Skeletal muscle tissue (tissue), 4 donors: ENCODE data around the gene EXT2. TPM values are rescaled to one million over a fixed set of nuclear protein-coding genes. Genes with fewer than 3 reads are reported as not detected.

Experiments
- H3K27ac ChIP-seq: one replicate; pipeline ENCODE4 v1.7.0; 2013; ENCODE audit warnings: mild to moderate bottlenecking, low read depth, low read length, inconsistent platforms
- H3K27me3 ChIP-seq, 3 donors: one replicate each; pipeline ENCODE4 v1.7.0; 2013; ENCODE audit warnings: low read length in 3 of 3; ENCODE audit not compliant: control insufficient read depth in 3 of 3, insufficient read depth in 3 of 3
- H3K36me3 ChIP-seq, 3 donors: one replicate each; pipeline ENCODE4 v1.7.0; 2013; ENCODE audit warnings: low read length in 3 of 3; ENCODE audit not compliant: control insufficient read depth in 3 of 3, insufficient read depth in 3 of 3
- H3K4me1 ChIP-seq, 3 donors: one replicate each; pipeline ENCODE4 v1.7.0; 2013; ENCODE audit warnings: low read length in 3 of 3, mild to moderate bottlenecking in 3 of 3; ENCODE audit not compliant: control insufficient read depth in 3 of 3, insufficient read depth in 3 of 3
- H3K4me3 ChIP-seq, 3 donors: one replicate each; pipeline ENCODE4 v1.7.0; 2013; ENCODE audit warnings: low read length in 3 of 3
- H3K9ac ChIP-seq, 3 donors: one replicate each; pipeline ENCODE4 v1.7.0; 2013; ENCODE audit warnings: low read length in 3 of 3, mild to moderate bottlenecking in 3 of 3, moderate library complexity in 2 of 3, low read depth in 1 of 3
- H3K9me3 ChIP-seq, 3 donors: one replicate each; pipeline ENCODE4 v1.7.0; 2013; ENCODE audit warnings: low read length in 3 of 3; ENCODE audit not compliant: control insufficient read depth in 3 of 3
- total RNA-seq: library from RNA; depleted of rRNA; stranded (reverse); fragments of >200 nt; gene quantifications from one replicate; pipeline ENCODE4 v1.2.3, GENCODE V29; 2014
- donor health status: Osteomylitis.

EXT2 gene
- total RNA-seq, 1 donor from 2014 or later = 106 TPM

DNA sequence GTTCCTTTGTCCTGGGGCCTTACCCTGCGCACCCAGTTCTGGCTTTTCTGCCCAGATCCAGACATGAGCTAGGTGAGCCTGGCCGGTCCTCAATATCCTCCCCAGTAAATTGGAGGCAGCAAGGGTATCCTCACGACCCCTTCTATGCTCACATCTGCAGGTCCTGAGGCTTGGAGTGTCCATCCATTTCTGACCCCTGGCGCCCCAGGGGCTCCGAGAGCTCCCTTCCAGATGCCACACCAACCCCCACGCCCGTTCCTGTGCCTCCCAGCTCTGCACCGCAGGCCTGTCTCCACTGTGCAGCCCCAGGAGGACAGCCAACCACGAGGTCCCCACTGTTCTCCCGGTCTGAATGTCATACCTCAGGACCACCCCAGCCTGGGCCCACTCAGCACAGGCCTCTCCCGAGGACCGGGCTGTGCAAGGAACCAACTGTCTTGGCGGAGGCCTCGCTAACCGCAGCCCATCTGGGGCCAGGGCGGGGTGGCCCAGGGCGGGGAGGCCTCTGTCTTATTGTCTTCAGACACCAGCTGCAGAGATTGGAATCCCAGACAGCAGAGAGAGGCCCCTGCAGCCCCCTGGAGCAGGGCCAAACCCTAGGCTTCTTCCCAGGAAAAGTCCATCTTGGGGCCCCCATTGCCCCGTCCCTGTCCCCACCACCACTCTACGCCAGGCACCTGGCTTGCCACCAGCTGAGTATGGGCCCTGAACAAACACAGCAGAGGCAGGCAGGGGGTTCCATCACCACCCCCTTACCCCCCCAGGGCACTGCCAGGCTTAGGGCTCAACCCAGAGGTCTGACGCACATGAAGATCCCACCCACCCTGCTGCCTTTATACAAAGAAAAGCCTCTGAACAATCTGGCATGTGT is 175.2 kb downstream of the EXT2 start:
- no peak overlapping the region for H3K27ac ChIP-seq
- no peak overlapping the region for H3K9ac ChIP-seq
- no peaks in the 10 kb centered on the region for H3K27me3 ChIP-seq
- no peaks in the 10 kb centered on the region for H3K4me1 ChIP-seq
- H3K4me3 ChIP-seq = no peak overlapping the region
- H3K36me3 ChIP-seq = no peaks in the 10 kb centered on the region
- peaks cover 0 to 3% (median 0%) of the 10 kb centered on the region in 3 donors for H3K9me3 ChIP-seq

DNA sequence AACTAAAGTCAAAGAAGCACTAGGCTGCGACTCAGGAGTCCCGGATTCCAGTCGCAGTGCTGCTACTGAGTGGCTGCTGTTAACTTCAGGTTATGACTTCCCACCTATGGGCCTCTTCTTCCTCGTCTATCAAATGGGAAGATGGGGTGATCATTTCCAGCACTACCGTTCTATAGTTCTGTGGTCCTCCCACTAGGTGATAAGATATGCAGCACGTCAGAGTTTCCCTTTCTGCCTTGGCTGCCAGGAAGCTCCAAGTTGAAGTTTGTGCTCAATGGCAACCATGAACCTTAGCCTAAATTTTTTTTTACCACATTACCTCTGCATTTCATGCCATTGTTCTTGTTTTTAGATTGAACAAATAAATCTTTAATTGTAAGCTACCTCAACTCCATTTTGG is 175.8 kb downstream of the EXT2 start:
- no peaks in the 10 kb centered on the region for H3K4me1 ChIP-seq
- no peaks in the 10 kb centered on the region for H3K36me3 ChIP-seq
- H3K4me3 ChIP-seq = no peak overlapping the region
- H3K9me3 ChIP-seq = peaks cover 0 to 3% (median 0%) of the 10 kb centered on the region in 3 donors
- no peaks in the 10 kb centered on the region for H3K27me3 ChIP-seq
- H3K9ac ChIP-seq = no peak overlapping the region
- no peak overlapping the region for H3K27ac ChIP-seq

DNA sequence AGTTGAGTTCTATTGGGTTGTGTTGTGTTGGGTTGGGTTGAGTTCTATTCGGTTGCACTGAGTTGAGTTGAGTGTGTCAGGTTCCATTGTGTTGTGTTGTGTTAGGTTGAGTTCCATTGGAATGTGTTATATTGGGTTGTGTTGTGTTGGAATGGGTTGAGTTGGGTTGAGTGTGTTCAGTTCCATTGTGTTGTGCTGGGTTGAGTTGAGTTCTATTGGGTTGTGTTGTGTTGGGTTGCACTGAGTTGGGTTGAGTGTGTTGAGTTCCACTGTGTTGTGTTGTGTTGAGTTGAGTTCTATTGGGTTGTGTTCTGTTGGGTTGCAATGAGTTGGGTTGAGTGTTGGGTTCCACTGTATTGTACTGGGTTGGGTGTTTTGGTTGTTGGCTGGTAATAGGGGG is 178.9 kb downstream of the EXT2 start:
- H3K27me3 ChIP-seq = no peaks in the 10 kb centered on the region
- no peaks in the 10 kb centered on the region for H3K9me3 ChIP-seq
- H3K27ac ChIP-seq = no peak overlapping the region

DNA sequence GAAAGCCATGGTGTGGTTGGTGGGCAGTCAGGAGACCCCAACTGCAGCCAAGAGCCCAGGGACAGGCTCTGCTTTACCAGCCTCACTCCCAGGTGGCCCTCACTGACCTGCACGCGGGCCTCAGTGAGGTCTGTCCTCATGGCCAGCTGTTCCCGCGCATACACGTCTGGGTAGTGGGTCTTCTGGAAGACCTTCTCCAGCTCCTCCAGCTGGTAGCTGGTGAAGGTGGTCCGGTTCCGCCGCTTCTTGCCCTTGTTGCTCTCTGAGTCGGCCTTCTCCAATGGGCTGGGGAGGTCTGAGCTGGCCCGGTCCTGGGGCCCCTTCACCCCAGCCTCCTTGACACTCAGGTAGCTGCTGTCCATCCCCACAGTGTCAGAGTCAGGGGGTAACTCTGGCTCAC is 179.8 kb downstream of the EXT2 start:
- H3K9ac ChIP-seq = no peak overlapping the region
- H3K27ac ChIP-seq = no peak overlapping the region
- H3K4me3 ChIP-seq = no peak overlapping the region
- H3K9me3 ChIP-seq = no peaks in the 10 kb centered on the region
- H3K4me1 ChIP-seq = no peaks in the 10 kb centered on the region
- peaks cover 0 to 5% (median 0%) of the 10 kb centered on the region in 3 donors for H3K27me3 ChIP-seq
- H3K36me3 ChIP-seq = no peaks in the 10 kb centered on the region

More for the DNA sequence above, 178.9 kb downstream of the EXT2 start:
- no peak overlapping the region for H3K4me3 ChIP-seq
- H3K4me1 ChIP-seq = no peaks in the 10 kb centered on the region
- H3K36me3 ChIP-seq = no peaks in the 10 kb centered on the region
- no peak overlapping the region for H3K9ac ChIP-seq

DNA sequence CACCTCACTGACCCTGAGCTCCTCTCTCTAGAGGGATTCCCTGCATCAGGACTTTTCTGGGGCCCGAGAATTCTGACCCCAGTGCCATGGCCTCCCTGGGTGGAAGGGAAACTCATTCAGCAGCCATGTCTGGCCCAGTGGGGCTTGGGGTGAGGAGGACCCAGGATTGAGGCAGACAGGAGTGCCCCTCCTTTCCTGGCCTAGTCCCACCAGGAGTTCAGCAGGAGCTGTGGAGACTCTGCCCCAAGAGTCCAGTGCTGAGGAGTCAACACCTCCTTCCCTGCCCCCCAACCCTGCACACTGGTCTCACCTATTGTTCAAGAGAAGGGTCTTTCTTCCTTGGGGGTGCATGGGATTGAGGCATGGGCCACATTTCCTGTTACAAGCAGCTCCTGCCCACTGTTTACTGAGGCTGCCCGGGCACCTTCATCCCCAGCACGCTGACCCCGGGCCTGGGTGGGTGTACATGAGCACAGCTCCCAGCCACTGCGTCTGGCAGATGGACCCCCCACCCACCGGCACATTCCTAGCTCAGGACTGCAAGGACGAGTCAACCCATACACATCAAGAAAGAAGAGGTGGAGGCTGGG is 180.6 kb downstream of the EXT2 start:
- no peak overlapping the region for H3K27ac ChIP-seq
- H3K4me3 ChIP-seq = no peak overlapping the region
- H3K9ac ChIP-seq = no peak overlapping the region
- no peaks in the 10 kb centered on the region for H3K4me1 ChIP-seq
- no peaks in the 10 kb centered on the region for H3K36me3 ChIP-seq
- no peaks in the 10 kb centered on the region for H3K9me3 ChIP-seq
- H3K27me3 ChIP-seq = peaks cover 0 to 5% (median 0%) of the 10 kb centered on the region in 3 donors

DNA sequence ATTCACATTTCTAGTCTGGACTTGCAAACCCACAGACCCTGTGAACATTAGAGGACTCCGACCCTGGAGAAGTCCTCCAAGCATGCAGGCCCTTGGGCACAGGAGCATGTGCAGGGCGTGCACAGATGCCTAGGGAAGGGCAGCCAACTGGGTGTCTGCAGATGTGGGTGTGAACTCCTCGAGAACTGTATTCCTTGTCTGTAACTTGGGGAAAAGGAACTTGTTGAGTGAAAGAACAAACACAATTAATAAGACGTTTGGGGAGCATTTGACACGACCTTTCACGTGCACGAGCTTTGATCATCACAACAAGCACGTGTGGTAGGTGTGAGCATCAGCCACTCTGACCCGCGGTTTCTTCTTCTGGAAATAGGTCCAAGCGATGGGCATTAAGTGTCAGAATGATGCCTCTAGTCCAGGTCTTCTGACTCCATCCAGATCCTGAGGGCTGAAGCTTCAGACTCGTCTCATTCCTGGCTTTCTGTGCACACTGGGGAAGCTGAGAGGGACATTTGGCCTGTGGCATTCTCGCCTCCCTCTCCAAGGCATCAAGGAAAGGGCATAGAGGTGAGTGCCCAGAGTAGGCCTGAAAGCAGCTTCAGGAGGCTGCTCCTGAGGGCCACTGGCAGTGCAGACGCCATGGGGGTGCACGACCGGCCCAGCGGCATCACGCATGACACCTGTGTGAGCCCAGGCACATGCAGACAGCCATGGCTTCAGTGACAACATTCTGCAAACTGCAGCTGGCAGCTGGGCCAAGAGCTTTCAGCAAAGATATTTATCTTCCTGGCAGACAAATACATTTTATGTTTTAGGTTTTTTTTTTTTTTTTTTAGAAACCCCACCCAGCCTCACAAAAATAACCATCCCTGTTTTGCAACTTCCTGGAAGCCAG is 182.0 kb downstream of the EXT2 start:
- no peak overlapping the region for H3K4me3 ChIP-seq
- no peaks in the 10 kb centered on the region for H3K9me3 ChIP-seq
- H3K27ac ChIP-seq = no peak overlapping the region
- peaks cover 0 to 5% (median 0%) of the 10 kb centered on the region in 3 donors for H3K27me3 ChIP-seq
- H3K9ac ChIP-seq = no peak overlapping the region
- no peaks in the 10 kb centered on the region for H3K4me1 ChIP-seq
- no peaks in the 10 kb centered on the region for H3K36me3 ChIP-seq

DNA sequence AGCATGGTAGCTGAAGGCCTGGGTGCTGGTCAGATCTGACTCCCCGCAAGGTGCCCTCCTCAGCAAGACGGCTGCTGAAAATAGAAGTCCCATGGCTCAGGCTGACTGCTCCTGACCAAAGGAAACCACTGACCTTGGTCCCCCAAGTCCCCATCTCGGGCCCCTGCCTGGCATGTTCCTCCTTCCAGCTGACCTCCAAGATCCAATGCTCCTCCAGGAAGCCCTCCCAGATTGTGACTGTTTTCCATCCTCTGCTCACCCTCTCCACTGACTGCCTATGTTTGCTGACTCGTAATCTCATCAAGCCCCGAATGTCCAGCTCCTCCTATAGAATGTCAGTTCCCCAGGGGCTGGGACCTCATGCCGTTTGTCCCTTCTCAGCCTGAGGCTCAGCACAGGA is 184.0 kb downstream of the EXT2 start:
- H3K4me3 ChIP-seq = no peak overlapping the region
- no peaks in the 10 kb centered on the region for H3K36me3 ChIP-seq
- H3K4me1 ChIP-seq = no peaks in the 10 kb centered on the region
- H3K9ac ChIP-seq = no peak overlapping the region
- H3K27me3 ChIP-seq = peaks cover 0 to 5% (median 0%) of the 10 kb centered on the region in 3 donors
- H3K27ac ChIP-seq = no peak overlapping the region
- H3K9me3 ChIP-seq = no peaks in the 10 kb centered on the region

DNA sequence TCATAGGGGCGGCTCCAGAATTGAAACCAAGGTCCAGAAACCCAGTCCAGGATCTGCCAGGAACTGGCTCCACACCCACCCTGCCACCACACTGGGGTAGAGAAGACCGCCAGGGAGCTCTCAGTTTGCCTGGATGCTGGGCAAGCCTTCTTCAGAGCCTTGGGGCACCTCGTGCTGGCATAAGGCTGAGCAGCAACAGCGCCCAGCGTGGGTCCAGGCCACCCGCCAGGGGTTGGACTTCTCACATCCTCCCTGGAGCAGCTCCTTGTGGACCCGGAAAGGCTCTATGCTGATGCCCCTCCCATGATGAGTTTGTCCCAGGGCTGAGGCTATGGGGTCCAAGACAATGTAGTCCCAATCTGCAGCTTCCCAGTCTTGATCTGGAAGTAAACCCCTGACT is 184.8 kb downstream of the EXT2 start:
- Histone ChIP-seq H3K27me3 (peaks cover 0 to 5% (median 0%) of the 10 kb centered on the region in 3 donors), H3K9me3 (no peaks in the 10 kb centered on the region), H3K27ac (no peak overlapping the region), H3K36me3 (no peaks in the 10 kb centered on the region), H3K4me3 (no peak overlapping the region), H3K9ac (no peak overlapping the region), H3K4me1 (no peaks in the 10 kb centered on the region)

DNA sequence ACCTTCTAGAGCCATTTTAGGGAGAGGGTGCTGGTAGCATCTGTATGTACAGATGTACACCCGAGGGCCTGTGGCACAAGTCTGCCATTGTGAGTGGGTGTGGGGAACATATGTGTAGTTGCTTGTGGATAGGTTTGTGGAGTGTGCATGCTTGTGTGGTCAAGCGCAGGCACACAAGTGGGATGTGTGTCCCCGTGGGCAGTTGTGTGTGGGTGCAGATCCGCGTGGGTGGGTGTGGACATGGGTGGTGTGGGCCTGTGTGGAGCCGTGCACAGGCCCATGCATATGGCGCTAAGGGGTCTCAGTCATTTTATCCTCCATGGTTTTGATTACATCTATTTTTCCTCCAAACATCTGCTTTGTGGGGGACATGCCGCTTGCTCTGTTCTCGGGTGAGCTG is 185.7 kb downstream of the EXT2 start:
- H3K4me3 ChIP-seq = no peak overlapping the region
- H3K36me3 ChIP-seq = no peaks in the 10 kb centered on the region
- no peak overlapping the region for H3K9ac ChIP-seq
- no peaks in the 10 kb centered on the region for H3K4me1 ChIP-seq
- H3K27me3 ChIP-seq = peaks cover 0 to 5% (median 0%) of the 10 kb centered on the region in 3 donors
- H3K27ac ChIP-seq = no peak overlapping the region
- H3K9me3 ChIP-seq = no peaks in the 10 kb centered on the region
